GM11168 (cell line): ENCODE data around the gene SMIM11.
"Not testable (repeated sequence)": the region's sequence is repeated elsewhere in the genome, so short reads cannot be mapped to it uniquely, and the experiment has no call there.

Experiments used
- in situ Hi-C: fragments of 300-500 bp; cut with MboI; formaldehyde crosslinking; loops from one replicate; pipeline ENCODE4 v1.12.0; 2022; ENCODE audit warnings: low sequenced_read_pairs; ENCODE audit not compliant: unreplicated experiment

Gene SMIM11

GRCh38 chr21:34406102-34406501 is 30.8 kb downstream of the SMIM11 start:
- in situ Hi-C loops: not testable (repeated sequence)

GRCh38 chr21:34406676-34407075 is 31.4 kb downstream of the SMIM11 start:
- in situ Hi-C loops: not testable (repeated sequence)

DNA sequence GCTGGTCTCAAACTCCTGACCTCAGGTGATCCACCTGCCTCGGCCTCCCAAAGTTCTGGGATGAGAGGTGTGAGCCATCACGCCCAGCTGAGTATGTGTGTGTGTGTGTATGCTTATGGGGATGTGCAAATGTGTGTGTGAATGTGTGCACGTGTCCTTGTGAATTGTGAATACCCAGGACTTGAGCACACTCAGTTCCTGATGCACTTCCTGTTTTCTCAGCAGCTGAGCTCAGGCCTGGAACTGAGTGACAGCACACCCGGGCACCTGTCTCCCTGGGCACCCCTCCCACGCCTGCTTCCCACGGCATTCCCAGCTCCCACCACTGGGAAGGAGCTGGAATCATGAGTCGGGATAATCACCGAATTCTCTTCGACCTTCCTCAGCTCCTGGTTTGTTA is 32.0 kb downstream of the SMIM11 start:
- in situ Hi-C loops: not testable (repeated sequence)

- in situ Hi-C loops: not testable (repeated sequence)
These were observed 42.3 kb downstream of the SMIM11 start for GRCh38 chr21:34417448-34418077.

GRCh38 chr21:34423805-34424204 is 48.5 kb downstream of the SMIM11 start, which contains the start of gene SMIM34:
TSS of gene SMIM34 (minus strand) at chr21:34423951. CDS start at chr21:34423839, 112 bp downstream.
- in situ Hi-C loops: not testable (repeated sequence)

DNA sequence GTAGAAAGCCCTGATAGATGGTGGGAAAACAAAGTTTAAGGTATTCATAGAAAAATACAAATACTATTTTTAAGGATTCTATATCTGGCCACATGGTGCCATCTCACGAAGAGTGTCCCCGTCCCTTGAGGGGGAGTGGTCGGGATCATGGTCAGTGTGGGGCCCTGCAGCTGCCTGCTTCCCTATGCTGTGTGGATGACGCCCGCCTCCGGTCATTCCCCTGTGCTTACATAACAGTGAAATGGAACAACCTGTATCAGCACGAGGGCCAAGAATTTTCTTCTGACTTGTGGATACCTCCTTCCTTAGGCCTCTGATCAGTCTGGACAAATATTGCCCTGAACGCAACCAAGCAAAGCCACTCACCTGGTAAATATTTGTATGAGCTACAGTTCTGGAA is 52.0 kb downstream of the SMIM11 start:
- in situ Hi-C loops: not testable (repeated sequence)

DNA sequence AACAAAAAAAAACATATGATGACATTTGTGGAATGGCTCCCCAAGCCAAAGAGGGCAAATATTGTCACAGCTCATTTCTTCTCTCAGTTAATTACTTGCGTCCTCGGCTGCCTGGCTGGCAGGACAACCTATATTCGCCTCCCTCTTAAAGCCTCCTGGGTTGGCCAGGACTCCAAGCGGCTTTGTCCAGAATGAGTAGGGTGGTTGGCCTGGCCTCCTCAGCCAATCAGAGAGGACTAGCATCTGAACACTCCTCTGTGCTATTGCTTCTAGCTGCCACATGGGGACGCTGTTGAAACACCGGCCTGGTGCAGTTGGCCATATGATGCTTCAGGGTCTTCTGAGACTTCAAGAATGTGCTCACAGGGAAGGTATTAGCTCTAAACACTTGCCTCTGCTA is 53.1 kb downstream of the SMIM11 start:
- in situ Hi-C loops: not testable (repeated sequence)

DNA sequence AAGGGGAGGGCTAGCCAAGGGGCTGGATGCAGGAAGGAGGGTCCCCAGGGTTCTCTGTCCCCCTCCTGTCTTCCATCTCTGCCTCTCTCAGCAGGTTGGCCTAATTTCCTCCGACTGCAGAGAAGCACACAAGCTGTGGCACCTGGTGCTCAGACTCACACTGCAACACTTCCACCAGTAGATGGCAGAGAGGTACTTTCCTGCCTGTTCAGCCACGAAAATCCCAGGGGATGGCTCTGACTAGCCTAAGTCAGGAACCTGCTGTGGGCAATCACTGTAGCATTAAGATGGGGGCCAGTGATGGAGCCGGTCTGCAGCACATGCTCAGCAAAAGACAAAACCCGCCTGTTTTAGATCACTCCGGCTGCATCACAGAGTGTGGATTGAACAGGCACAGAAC is 54.4 kb downstream of the SMIM11 start:
- in situ Hi-C loops: not testable (repeated sequence)
